Gastrocnemius medialis (tissue), 4 donors: ENCODE results near the gene SPTBN1.

Experiments used
- POLR2A ChIP-seq, 2 donors: fragments of 450-650 bp; IDR thresholded peaks; one replicate each; pipeline ENCODE4 v1.6.1; 2017; ENCODE audit warnings: antibody characterized with exemption in 2 of 2, mild to moderate bottlenecking in 2 of 2, moderate library complexity in 2 of 2
- TF ChIP-seq, protein P1 (sequence below), 5 experiments: fragments of 450-650 bp in 3 of 5; fragments of 200-600 bp in 2 of 5; sonication (generic) in 2 of 5; IDR thresholded peaks in 4 of 5; conservative IDR thresholded peaks in 1 of 5; 1 replicate in 4 of 5; 2 replicates in 1 of 5; pipeline ENCODE4 v1.5.1; 2016 to 2019; ENCODE audit warnings: antibody characterized with exemption in 5 of 5, mild to moderate bottlenecking in 3 of 5, moderate library complexity in 3 of 5

DNA sequence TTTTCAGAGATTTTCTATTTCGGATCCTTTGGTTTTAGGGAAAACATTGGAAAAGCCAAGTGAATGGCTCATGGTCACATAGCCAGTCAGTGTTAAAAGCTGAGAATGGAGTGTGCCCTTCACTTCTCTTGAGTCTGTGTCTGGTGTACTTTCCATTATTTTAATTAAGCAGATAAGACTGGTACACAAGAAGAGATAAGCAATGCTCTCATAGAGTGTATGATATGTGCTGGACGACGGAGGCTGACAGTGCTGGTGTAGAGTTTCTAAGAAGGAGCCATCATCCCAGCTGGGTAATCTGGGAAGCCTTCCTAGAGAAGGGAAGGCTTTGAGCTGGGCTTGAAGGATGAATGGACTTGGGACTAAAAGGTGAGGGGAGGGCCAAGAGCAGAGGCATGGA is 93.3 kb downstream of the SPTBN1 start:
- TF ChIP-seq, protein P1, sequence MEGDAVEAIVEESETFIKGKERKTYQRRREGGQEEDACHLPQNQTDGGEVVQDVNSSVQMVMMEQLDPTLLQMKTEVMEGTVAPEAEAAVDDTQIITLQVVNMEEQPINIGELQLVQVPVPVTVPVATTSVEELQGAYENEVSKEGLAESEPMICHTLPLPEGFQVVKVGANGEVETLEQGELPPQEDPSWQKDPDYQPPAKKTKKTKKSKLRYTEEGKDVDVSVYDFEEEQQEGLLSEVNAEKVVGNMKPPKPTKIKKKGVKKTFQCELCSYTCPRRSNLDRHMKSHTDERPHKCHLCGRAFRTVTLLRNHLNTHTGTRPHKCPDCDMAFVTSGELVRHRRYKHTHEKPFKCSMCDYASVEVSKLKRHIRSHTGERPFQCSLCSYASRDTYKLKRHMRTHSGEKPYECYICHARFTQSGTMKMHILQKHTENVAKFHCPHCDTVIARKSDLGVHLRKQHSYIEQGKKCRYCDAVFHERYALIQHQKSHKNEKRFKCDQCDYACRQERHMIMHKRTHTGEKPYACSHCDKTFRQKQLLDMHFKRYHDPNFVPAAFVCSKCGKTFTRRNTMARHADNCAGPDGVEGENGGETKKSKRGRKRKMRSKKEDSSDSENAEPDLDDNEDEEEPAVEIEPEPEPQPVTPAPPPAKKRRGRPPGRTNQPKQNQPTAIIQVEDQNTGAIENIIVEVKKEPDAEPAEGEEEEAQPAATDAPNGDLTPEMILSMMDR (IDR thresholded peaks at IDR 0.05 in 4 of 5, conservative IDR thresholded peaks at IDR 0.05 in 1 of 5) = no peak
- no peak for TF ChIP-seq POLR2A (IDR thresholded peaks at IDR 0.05)
